ENCODE results near the gene TRDN. TPM values are rescaled to one million over a fixed set of nuclear protein-coding genes. Genes with fewer than 3 reads are reported as not detected.

TRDN gene
- polyA plus RNA-seq, 1 experiment: not detected

- CTCF ChIA-PET: no interaction called here
- H3K4me3 ChIP-seq (ENCODE audit: low read depth, low read length): no peak overlapping the region
- TF ChIP-seq CTCF (IDR thresholded peaks at IDR 0.05; ENCODE audit: insufficient read depth, low read depth, low read length): no peak
Observed at GRCh38 chr6:123594776-123595175, 42.0 kb downstream of the TRDN start.

GRCh38 chr6:123592426-123592825 is 44.3 kb downstream of the TRDN start:
- no peaks in the 10 kb centered on the region for H3K27me3 ChIP-seq (ENCODE audit: control insufficient read depth, insufficient read depth, low read length)
- ChIA-PET POLR2A (no interaction called here), CTCF (no interaction called here)
- H3K36me3 ChIP-seq (ENCODE audit: control insufficient read depth, insufficient read depth, low read length): no peaks in the 10 kb centered on the region
- H3K4me3 ChIP-seq (ENCODE audit: low read depth, low read length): no peak overlapping the region
- DNase-seq (ENCODE audit: low read depth): no peak
- TF ChIP-seq CTCF (IDR thresholded peaks at IDR 0.05; ENCODE audit: insufficient read depth, low read depth, low read length): no peak

More at GRCh38 chr6:123594776-123595175, 42.0 kb downstream of the TRDN start:
- no peak for DNase-seq (ENCODE audit: low read depth)
- H3K27me3 ChIP-seq (ENCODE audit: control insufficient read depth, insufficient read depth, low read length): no peaks in the 10 kb centered on the region
- POLR2A ChIA-PET: no interaction called here
- H3K36me3 ChIP-seq (ENCODE audit: control insufficient read depth, insufficient read depth, low read length): no peaks in the 10 kb centered on the region

- no peaks in the 10 kb centered on the region for H3K27me3 ChIP-seq (ENCODE audit: control insufficient read depth, insufficient read depth, low read length)
- H3K36me3 ChIP-seq (ENCODE audit: control insufficient read depth, insufficient read depth, low read length): no peaks in the 10 kb centered on the region
- no peak overlapping the region for H3K4me3 ChIP-seq (ENCODE audit: low read depth, low read length)
- TF ChIP-seq CTCF (IDR thresholded peaks at IDR 0.05; ENCODE audit: insufficient read depth, low read depth, low read length): no peak
- CTCF ChIA-PET: no interaction called here
- POLR2A ChIA-PET: no interaction called here
- no peak for DNase-seq (ENCODE audit: low read depth)
Observed at GRCh38 chr6:123589973-123590372, 46.8 kb downstream of the TRDN start.

- Histone ChIP-seq H3K4me3 (ENCODE audit: low read depth, low read length) (no peak overlapping the region), H3K36me3 (ENCODE audit: control insufficient read depth, insufficient read depth, low read length) (no peaks in the 10 kb centered on the region), H3K27me3 (ENCODE audit: control insufficient read depth, insufficient read depth, low read length) (no peaks in the 10 kb centered on the region)
- DNase-seq (ENCODE audit: low read depth): no peak
- CTCF ChIA-PET: no interaction called here
- POLR2A ChIA-PET: no interaction called here
- TF ChIP-seq CTCF (IDR thresholded peaks at IDR 0.05; ENCODE audit: insufficient read depth, low read depth, low read length): no peak
Observed at GRCh38 chr6:123589317-123589716, 47.4 kb downstream of the TRDN start.

GRCh38 chr6:123588546-123588895 is 48.2 kb downstream of the TRDN start:
- CTCF ChIA-PET: no interaction called here
- DNase-seq (ENCODE audit: low read depth): no peak
- POLR2A ChIA-PET: no interaction called here
- no peak for TF ChIP-seq CTCF (IDR thresholded peaks at IDR 0.05; ENCODE audit: insufficient read depth, low read depth, low read length)
- Histone ChIP-seq H3K27me3 (ENCODE audit: control insufficient read depth, insufficient read depth, low read length) (no peaks in the 10 kb centered on the region), H3K36me3 (ENCODE audit: control insufficient read depth, insufficient read depth, low read length) (no peaks in the 10 kb centered on the region), H3K4me3 (ENCODE audit: low read depth, low read length) (no peak overlapping the region)
